DMS114 treated with DMSO at 0.1 percent for 48 hours (cell line): ENCODE data around the gene KLF6.

ENCODE experiments used
- DNase-seq: peaks from one replicate; lab custom pipeline; 2025; ENCODE audit not compliant: unreplicated experiment; lab: John Stamatoyannopoulos, UW

Gene KLF6

DNA sequence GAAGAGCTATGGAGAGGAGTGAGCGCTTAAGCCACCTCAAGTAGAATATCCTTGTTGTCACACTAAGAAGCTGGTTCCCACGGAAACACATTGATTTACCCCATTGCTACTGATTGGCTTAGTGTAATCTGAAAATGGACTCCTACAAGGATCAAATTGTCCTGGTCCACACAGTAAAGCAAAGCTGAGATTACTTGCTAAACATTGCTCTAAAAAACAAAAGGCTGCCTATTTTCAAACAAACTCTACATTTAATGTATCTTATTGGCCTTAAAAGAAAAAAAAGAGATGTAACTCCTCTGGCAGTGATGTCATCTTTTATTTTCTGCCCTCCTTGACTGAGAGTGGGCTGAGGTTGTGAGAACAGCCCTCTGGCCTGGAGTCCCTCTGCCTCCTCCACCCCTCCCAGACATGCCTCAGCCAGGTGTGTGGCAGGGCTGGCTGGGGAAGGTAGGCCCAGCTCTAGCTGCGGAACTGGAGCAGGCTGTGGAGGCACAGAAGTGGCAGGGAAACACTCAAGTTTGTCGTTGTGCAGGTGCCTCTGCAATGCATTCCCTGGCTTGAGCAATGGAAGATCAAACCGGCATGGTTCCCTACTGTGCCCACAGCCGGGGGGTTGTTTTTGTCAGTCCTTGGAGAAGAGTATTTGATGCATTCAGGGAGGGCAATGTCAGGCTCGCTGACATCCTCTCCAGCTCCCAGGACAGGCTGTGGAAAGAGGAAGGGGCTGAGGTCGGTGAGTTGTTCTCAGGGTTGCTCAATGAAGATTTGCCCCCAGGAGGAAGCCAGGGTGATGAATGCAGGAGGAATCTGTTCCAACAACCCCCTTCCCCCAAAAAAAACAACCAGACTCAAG is 9.1 kb downstream of the KLF6 start:
- no peak for DNase-seq

DNA sequence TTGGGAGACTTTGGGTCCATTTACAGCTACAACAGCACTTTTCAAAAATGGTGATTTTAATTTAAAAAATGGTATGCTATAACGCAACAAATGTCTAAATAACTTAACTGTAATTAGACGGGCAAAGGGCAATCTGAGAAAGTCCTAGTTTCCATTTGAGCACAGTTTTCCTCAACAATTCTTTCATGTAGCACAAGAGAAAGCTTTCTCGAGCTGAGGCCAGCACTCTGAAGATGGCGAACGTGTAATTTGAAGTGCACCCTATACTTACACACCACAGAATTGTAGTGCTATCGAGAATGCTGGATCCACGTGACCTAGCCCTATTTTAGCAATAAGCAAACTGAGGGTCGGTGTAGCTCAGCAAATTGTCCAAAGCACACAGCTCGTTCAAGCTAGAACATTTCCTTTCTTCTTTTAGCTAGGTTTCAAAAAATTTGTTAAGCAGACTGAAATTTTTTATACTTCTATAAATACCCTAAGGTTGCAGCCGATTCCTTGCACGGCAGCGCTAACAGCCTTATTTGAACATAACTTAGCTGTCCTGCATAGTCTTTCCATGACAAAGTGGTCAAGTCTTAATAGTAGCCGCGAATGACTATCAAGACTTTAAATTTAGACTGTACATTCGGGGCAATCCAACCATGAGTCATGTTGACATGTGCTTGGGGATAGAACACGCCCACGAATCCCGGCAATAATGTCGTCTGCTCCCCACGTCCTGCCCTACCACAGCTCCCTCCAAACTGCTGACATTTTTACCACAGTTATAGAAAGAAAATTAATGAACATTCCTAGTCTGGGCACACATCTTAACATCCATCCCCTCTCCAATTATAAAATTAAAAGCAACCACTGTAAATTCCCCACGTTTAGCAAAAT is 10.0 kb downstream of the KLF6 start:
- DNase-seq: no peak

DNA sequence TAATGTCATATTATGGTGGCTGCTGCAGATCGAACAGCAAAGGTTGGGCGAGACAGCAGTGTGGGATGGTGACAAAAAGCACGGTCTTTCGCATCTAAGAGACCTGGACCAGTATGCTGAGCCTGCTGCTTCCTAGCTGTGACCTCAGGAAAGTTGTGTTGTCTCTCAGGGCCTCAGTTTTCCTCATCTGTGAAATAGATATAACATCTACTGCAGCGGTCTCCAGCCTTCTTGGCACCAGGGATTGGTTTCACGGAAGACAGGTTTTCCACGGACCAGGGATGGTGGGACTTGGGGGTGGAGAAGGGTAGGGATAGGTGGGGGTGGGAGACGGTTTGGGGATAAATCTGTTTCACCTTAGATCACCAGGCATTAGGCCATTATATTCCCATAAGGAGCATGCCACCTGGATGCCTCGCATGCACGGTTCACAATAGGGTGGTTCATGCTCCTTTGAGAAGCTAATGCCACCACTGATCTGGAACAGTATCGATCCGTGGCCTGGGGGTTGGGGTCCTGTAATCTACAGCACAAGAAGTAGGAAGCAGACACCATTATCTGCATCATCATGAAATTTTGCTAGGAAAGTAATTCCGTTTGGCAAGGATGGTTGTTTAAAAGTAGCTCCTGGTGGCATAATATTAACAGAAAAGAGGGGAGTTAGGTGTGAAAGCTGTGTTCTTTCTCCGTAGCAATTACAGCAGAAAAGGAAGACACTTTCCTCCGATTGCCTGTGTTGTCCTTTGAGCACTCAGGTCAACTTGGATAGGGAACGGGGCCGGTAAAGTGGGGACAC is 10.8 kb downstream of the KLF6 start:
- no peak for DNase-seq

DNA sequence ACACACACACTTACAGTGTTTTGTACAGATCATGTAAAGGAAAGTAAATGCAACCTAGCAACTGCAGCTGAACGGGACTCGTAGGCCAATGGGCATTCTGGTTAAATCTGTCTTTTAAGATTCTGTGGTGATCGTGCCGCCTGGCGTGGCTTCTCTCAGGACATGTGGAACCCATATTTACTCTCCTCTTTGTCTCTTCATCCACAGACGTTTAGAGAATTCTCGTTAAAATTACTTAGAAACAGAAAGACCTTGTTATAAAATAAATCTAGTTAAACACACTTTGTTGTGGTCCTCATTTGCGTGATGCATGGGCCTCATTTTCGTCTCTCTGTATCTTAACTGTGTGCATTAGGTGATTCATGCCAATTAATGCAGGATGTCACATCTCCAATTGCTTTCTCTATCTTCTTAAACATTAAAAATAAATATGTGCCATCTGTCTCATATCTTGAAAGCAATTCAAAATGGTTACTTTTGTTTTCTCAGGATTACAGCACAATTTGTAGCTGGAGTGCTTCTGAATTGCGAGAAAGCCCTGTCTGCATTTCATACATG is 11.5 kb downstream of the KLF6 start:
- no peak for DNase-seq

DNA sequence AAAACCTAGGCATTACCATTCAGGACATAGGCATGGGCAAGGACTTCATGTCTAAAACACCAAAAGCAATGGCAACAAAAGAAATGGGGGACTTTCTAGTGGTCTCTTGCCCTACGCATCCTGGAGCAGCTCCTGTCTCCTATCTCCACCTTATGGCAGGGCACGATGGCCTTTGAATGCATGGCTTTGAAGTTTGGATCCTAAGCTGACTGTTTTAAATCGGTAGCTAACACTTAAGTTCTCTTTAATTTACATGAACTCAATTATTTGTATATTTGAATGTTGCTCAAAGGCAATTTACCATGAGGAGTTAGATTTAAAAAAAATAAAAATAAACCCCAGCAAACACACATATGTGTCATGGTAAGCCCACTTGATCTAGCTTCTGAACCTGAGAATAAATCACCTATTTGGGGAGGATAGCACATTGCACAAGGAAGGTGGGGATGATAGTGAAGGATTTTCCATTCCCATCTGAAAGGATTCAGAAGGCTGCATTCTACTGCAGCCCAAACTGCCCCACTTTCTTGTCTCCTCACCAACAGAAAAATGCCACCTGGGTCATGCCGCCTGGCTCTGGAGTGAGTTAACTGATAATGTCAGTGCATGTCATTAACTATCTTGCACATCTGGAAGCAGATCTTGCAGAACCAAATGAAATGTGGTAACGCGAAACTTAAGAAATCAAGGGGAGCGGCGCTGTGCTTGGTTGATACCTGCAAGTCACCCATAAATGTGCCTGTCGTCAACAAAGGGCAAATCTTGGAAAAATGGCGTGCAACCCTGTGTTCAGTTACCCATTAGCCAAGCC is 12.4 kb downstream of the KLF6 start:
- DNase-seq: no peak

DNA sequence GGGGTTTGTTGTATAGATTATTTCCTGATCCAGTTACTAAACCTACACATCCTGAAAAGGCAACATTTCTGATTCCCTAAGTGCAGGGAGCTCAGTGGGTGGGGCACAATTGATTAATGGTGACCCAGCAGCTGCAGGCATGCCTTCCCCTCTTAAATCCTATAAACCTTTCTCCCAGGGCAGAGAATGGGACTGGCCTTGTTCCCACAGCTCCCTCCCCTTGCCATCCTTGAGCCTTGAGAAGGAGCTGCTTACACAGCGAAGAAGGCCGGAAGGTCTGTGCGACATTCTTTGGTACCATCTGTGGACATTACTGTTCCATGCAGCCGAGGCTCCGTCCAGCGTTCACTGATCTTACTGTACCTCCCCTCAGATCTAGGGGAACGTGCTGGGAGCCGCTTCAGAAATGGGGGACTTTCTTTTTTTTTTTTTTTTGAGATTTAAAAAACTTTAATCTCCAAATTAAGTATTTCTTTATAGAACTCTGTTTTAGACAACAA is 14.3 kb downstream of the KLF6 start:
- no peak for DNase-seq

DNA sequence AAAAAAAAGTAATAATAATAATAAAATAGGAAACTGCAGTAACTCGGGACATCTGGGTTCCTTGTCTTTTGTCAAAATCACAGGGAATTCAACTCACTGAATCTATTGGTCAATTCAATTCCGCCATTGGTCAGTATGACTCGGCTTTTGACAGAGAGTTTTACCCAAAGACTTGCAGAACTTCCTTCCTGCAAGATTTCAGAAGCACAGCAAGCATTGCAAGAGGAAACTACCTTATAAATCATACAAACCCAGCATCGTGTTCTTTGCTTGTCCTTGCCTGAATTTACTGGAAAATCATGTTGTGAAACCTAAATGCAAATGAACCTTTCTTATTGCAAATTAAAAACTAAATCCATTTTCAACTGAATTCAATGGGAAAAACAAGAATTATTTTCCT is 15.5 kb downstream of the KLF6 start:
- no peak for DNase-seq

DNA sequence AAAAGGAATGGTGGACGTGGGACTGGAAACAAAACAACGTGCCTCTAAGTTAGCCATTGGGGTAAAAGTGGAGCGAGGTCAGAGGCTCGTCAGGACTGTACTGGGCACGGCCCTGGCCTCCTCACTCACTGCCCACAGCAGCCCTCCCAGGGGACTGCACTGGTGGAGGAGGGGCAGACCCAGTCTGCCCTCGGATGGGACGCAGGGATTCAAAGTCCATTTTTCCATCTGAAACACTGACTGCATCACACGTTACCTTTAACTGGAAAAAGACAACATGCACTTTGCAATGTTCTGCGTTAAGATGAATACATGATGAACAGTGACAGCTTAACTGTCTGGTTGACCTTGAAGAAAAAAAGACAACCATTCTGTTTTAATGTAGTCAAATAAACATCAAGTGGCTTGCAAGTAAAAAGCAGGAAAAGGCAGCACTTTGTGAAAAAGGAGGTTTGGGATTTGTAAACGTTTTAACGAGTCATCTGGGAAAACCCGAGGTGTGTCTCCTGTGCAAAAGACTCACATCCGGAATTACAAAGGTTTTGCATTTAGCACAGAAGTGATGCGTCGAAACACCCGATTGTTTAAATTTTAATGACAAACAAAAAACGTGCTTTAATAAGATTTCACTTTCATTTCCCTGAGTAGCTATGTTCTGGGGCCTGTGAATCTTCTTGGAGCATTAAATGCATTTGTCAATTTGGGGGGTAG is 18.8 kb downstream of the KLF6 start:
- DNase-seq: no peak

DNA sequence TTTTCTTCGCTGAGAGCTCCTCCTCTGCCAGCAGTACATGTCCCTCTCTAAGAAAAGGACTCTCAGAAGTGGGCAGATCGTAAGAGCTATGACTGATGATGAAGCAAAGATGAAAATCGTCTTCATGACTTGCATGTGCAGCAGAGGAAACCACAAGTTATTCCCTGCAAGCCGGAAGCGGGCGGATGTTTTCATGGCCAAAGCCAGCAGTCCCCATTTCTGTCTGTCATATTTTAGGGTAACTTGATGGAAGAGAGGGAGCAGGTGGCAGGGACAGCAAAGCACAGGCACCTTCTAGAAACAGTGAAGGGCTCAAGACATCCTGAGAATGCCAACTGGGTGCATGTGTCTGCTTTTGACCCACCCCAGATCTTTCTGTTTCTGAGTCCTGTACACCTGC is 19.9 kb downstream of the KLF6 start:
- no peak for DNase-seq

DNA sequence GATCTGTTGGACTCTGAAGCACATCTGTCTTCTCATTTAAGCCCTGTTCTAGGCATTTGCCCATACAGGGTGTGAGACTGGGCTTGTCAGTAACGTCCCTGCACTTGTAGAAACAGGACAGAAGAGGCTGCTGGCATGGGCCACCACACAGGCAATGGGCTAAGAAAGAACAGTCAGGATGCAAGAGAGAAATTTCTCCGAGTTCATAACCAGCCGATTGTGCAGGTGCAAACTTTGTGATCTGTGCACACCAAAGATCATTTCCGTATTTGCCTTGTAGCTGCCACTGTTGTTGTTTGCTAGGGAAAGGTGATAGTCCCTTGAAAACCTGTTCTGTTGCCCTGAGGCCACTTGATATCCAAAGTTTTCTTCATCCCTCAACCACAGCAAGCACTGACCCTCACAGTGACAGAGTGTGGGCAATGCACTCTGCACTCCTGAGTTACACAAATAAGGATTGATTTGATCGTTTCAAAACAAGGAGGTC is 20.3 kb downstream of the KLF6 start:
- no peak for DNase-seq

DNA sequence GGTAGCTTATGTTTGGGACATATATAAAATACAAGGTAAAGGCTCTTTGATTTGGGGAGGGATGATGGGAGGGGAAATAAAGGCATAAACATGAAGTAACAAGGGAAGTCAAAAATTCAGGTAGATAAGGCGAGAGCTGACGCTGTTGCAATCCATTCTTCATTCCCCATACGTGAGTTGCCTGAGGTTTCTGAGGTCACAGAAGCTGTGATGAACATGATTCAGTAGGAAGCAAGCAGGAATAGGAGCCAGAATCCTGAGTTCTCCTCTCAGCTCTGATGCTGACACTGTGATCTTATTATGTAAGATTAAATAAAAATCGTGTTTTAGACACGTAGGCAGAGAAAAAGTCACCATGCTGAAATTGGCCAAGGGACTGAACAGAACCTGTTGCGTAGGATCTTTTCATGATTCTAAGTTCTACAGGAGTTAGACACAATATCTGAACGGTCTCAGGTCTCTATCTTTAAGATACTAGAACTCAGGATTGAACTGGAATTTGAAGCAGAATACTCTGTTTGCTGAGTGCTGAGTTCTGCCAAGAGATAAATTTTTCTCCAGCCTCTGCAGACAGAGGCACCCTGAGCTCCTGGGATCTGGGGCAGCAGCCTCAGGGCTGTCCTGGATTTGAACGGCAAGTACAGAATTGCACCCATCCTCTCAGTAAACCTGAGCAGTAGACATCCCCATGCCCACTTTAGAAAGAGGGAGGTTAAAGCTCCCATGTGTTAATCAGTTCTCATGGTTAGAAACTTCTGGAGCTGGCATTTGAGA is 21.0 kb downstream of the KLF6 start:
- DNase-seq: no peak

DNA sequence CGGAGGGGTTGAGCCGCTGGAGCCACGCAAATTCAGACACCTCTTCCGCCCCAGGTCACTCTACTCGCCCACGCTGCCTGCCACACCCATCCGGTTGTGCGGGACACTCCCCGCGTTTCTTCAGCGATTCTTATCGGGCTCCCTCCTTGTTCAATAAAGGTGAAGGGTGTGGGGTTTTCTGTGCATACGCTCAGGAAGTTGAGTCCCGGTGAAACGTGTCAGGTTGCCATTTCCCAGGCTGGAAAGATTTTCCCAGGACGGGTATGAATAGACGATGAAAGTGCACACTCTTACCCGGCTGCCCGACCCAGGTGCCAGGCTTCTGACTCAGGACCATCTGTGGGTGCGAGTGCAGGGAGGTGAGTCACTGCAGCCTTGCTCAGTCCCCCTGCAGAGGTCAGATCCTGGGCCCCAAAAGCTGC is 22.0 kb downstream of the KLF6 start:
- no peak for DNase-seq

DNA sequence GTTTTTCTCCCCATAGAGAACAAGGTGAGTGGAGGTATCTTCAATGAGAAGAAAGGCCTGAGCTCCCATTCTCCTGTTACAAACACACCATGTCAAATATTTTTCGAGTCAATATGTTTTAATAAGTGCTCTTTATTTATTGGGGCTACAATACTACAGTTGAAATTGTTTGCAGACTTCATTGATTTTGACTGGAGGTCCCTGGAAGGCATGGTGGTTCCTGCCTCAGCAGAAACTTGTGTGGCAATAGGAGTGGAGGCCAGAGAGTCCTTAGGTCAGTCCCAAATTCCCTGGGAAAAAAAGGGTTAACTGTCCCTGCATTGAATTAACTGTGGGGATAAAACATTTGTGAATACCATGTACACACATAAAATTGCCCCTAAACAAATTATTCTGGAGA is 22.7 kb downstream of the KLF6 start:
- DNase-seq: no peak

DNA sequence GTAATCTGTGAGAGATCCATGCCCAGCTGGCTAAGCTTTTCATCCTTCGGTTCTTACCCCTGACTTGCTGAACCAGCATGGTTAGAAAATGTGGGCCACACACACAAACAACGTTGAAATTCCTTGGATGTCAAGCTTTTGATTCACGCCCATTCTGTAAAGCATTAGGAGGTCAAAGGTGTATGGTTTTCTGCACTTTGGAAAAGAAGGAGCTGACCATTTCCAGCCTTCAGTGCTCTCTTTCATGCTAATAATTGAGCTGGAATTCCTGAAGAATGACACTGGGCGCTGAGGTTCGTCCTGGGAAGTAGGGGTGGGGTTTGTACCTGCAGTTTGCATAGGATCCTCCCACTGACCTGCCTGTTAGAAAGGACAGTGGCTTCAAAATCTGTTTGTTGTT is 23.1 kb downstream of the KLF6 start:
- no peak for DNase-seq

DNA sequence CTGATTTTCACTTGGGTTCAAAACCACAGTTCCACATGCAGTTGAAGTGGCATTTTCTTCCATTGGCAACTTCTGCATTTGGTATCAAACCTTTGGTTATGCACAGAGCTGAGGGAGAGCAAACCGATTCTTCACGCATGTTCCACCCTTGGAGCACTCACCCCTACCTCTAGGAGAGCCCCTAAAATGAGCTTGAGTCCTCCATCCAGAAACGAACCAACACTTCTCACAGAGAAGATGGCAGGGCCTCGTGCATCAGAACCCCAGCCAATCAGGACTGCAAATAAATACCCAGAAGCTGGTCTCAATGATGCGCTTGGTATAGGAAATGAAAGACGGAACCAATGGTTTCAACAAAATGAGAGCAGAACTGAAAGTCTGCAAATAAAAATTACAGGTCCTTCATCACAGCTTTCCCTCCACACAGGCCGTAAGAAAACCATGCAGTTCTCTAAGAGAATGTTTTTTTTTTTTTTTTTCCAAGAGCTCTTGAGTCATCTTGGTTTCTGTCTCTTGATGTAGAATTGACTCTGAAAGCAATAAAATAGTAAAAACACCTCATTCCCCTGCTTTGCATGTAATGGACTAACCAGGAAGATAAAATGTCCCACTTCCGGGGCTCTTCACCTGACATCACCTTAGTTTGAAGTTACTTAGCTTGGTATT is 23.9 kb downstream of the KLF6 start:
- no peak for DNase-seq

DNA sequence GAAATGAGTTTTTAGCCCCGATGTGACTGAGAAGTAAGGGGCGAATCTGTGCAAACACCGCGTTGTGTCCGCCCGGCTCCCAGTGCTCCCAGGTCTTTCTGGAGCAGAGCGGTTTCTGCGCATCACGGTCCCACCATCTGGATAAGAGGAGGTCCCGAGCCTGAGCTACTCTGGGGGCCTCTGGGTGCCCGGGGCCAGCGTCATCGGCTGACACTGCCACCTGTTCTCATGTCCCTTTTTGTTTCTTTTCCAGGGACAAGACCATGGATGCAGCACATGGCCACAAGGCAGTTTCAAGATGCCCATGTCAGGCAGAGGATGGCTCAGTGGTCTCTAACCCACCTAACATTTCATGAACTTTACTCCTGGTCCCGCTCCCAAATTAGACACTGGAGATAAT is 24.9 kb downstream of the KLF6 start:
- DNase-seq: no peak

DNA sequence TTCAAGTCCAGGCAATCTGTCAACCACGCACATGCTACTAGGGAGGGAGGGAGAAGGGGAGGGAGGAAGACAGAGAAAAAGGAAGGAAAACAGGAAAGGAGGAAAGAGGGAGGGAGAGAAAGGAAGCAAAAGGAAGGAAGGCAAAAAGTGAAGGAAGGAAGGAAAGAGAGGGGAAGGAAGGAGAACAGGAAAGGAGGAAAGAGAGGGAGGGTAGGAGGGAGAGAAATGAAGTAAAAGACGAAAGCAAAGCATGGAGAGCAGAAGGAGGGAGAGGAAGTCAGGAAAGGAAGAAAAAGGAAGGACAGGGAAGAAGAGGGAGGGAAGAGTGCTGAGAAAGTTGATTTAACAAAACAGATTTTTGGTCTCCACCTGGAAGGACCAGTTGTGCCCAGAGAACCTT is 25.6 kb downstream of the KLF6 start:
- no peak for DNase-seq

DNA sequence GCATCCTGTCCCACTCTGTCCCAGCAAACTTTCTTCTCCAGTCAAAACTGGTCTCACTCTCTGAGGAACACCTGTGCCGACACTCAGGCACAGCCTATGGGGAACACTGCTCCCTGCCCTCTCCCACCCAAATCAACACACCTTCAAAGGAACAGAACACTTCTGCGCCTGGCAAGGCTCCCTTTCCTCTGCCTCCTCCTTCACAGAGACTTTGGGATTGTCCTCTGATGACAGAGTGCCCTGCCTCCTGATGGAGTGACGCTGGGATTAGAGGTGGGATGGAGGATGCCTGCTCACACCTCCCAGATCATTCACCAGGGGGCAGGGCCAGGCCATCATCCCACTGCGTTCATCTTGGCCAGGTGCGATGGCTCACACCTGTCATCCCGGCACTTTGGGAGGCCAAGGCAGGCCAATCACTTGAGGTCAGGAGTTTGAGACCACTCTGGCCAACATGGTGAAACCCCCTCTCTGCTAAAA is 26.5 kb downstream of the KLF6 start:
- no peak for DNase-seq
